Caco-2 (cell line): ENCODE measurements around the gene ACADL. TPM values are rescaled to one million over a fixed set of nuclear protein-coding genes. Genes with fewer than 3 reads are reported as not detected.

Source experiments
- BruUV-seq: library from RNA; stranded (reverse); fragments of 400-500 nt; replicated peaks from 2 replicates; lab custom pipeline; 2021; lab: Mats Ljungman, UMichigan
- CTCF ChIA-PET: fragments of 300-600 bp; sonication (Branson Sonifier 250); formaldehyde crosslinking; loops from one replicate; lab custom pipeline; 2022; ENCODE audit warnings: antibody characterized with exemption; lab: Charles Lee
- POLR2A ChIA-PET: fragments of 300-600 bp; sonication (Branson Sonifier 250); formaldehyde crosslinking; loops from one replicate; lab custom pipeline; 2022; ENCODE audit warnings: antibody characterized with exemption; lab: Charles Lee
- DNase-seq, 2 experiments: peaks; one replicate each; pipeline versions ENCODE4 v3.0.0 to v3.0.0-alpha.2; 2020 to 2022
- H3K27me3 ChIP-seq: replicated peaks from 2 replicates; pipeline ENCODE4 v1.6.0; 2011; ENCODE audit warnings: low read length; ENCODE audit not compliant: control insufficient read depth, insufficient read depth
- H3K36me3 ChIP-seq: 2 replicates; pipeline ENCODE4 v1.5.1; 2011; ENCODE audit warnings: low read length; ENCODE audit not compliant: control insufficient read depth, insufficient read depth
- H3K4me1 ChIP-seq: fragments of 250-450 bp; sonication (Bioruptor Pico); 2 replicates; pipeline ENCODE4 v1.5.1; 2020; ENCODE audit warnings: mild to moderate bottlenecking
- H3K4me3 ChIP-seq: 2 replicates; pipeline ENCODE4 v1.5.1; 2011; ENCODE audit warnings: low read depth, mild to moderate bottlenecking, control low read depth, low read length
- H3K9me3 ChIP-seq: fragments of 250-450 bp; sonication (Bioruptor Pico); 2 replicates; pipeline ENCODE4 v1.5.1; 2020; ENCODE audit warnings: mild to moderate bottlenecking, moderate library complexity
- H3K27ac Mint-ChIP-seq: one replicate; pipeline ENCODE4 v1.8.0; 2022; ENCODE audit warnings: mixed read lengths; ENCODE audit not compliant: unreplicated experiment
- H3K27me3 Mint-ChIP-seq: one replicate; pipeline ENCODE4 v1.8.0; 2022; ENCODE audit warnings: mixed read lengths; ENCODE audit not compliant: insufficient read depth, unreplicated experiment
- H3K36me3 Mint-ChIP-seq: one replicate; pipeline ENCODE4 v1.8.0; 2022; ENCODE audit warnings: mild to moderate bottlenecking, mixed read lengths; ENCODE audit not compliant: insufficient read depth, unreplicated experiment
- H3K4me1 Mint-ChIP-seq: one replicate; pipeline ENCODE4 v1.8.0; 2022; ENCODE audit warnings: low read depth, mixed read lengths; ENCODE audit not compliant: unreplicated experiment
- H3K4me3 Mint-ChIP-seq: one replicate; pipeline ENCODE4 v1.8.0; 2022; ENCODE audit warnings: mild to moderate bottlenecking, moderate library complexity, mixed read lengths; ENCODE audit not compliant: unreplicated experiment
- H3K9me3 Mint-ChIP-seq: one replicate; pipeline ENCODE4 v1.8.0; 2022; ENCODE audit warnings: mixed read lengths; ENCODE audit not compliant: unreplicated experiment
- CTCF ChIP-seq, 2 experiments: fragments of 200-600 bp in 1 of 2; IDR thresholded peaks; 1 replicate in 1 of 2; 2 replicates in 1 of 2; pipeline versions ENCODE4 v1.5.1 to v1.8.0; 2011 to 2022; ENCODE audit warnings: antibody characterized with exemption in 1 of 2, control low read depth in 1 of 2, inconsistent platforms in 1 of 2, low read depth in 1 of 2, low read length in 1 of 2, mild to moderate bottlenecking in 1 of 2, moderate library complexity in 1 of 2; ENCODE audit not compliant: insufficient read depth in 1 of 2, severe bottlenecking in 1 of 2, unreplicated experiment in 1 of 2
- intact Hi-C: fragments of 100-400 bp; cut with micrococcal nuclease; formaldehyde crosslinking; loops from one replicate; pipeline ENCODE4 v1.10.0; 2022; ENCODE audit not compliant: unreplicated experiment
- total RNA-seq: library from RNA; stranded (reverse); gene quantifications from 2 replicates; pipeline ENCODE4 v1.2.3, GENCODE V29; 2022

The ACADL gene
- total RNA-seq, 1 experiment from 2014 or later: not detected

DNA sequence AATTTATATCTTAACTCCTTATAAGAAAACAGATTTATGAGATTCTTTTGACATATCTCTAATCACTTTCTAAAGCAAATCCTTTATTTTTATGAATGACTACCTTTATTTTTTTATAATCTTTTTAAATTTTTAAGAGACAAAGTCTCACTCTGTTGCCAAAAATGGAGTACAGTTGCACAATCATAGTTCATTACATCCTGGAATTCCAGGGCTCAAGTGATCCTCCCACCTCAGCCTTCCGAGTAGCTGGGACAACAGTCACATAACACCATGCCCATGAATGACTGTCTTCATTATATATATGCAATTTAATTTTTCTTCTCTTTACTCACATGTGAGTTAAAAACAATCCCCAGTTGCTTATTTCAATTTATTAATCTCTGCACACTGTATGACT lies 21.7 kb downstream of the ACADL start:
- no peak for DNase-seq
- BruUV-seq: no TSS peak
- POLR2A ChIA-PET: no interaction called here

GRCh38 chr2:210203147-210203546 lies 22.1 kb downstream of the ACADL start:
- H3K27ac Mint-ChIP-seq: no peak overlapping the region
- peaks cover 12% of the 10 kb centered on the region for H3K27me3 Mint-ChIP-seq
- Histone ChIP-seq H3K4me3 (no peak overlapping the region), H3K36me3 (no peaks in the 10 kb centered on the region), H3K27me3 (peaks cover 1% of the 10 kb centered on the region; the same call in 1 of the 2 replicates), H3K4me1 (no peaks in the 10 kb centered on the region), H3K9me3 (no peaks in the 10 kb centered on the region)
- ChIA-PET CTCF (no interaction called here), POLR2A (no interaction called here)
- H3K4me3 Mint-ChIP-seq: no peak overlapping the region
- DNase-seq: no peak
- no peaks in the 10 kb centered on the region for H3K9me3 Mint-ChIP-seq
- no TSS peak for BruUV-seq
- intact Hi-C loops: no loop called here
- H3K36me3 Mint-ChIP-seq: no peaks in the 10 kb centered on the region
- no peak for TF ChIP-seq CTCF (IDR thresholded peaks at IDR 0.05; ENCODE audit: insufficient read depth in 1 of 2, low read depth in 1 of 2, low read length in 1 of 2, severe bottlenecking in 1 of 2, unreplicated experiment in 1 of 2)
- no peaks in the 10 kb centered on the region for H3K4me1 Mint-ChIP-seq

More for the DNA sequence above, 21.7 kb downstream of the ACADL start:
- Mint-ChIP-seq H3K9me3 (no peaks in the 10 kb centered on the region), H3K4me3 (no peak overlapping the region), H3K36me3 (no peaks in the 10 kb centered on the region), H3K27me3 (peaks cover 12% of the 10 kb centered on the region), H3K4me1 (no peaks in the 10 kb centered on the region), H3K27ac (no peak overlapping the region)
- Histone ChIP-seq H3K27me3 (peaks cover 1% of the 10 kb centered on the region; the same call in 1 of the 2 replicates), H3K36me3 (no peaks in the 10 kb centered on the region), H3K9me3 (no peaks in the 10 kb centered on the region), H3K4me3 (no peak overlapping the region), H3K4me1 (no peaks in the 10 kb centered on the region)
- intact Hi-C loops: no loop called here
- no peak for TF ChIP-seq CTCF (IDR thresholded peaks at IDR 0.05; ENCODE audit: insufficient read depth in 1 of 2, low read depth in 1 of 2, low read length in 1 of 2, severe bottlenecking in 1 of 2, unreplicated experiment in 1 of 2)
- CTCF ChIA-PET: no interaction called here

DNA sequence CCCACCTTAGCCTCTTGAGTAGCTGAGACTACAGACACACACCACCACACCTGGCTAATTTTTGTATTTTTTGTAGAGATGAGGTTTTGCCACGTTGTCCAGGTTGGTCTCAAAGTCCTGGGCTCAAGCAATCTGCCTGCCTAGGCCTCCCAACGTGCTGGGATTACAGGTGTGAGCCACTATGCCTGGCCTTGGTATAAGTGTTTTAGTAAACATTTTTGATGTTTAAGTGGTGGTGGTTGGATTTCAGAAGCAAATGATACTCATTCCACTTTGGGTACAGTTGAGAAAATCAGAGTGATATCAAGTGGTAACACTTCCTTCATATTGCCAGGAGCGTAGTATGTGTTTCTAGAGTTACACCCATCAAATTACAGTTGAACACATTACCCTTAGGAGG lies 25.4 kb downstream of the ACADL start:
- no peaks in the 10 kb centered on the region for H3K9me3 ChIP-seq
- no peak overlapping the region for H3K4me3 Mint-ChIP-seq
- no peaks in the 10 kb centered on the region for H3K36me3 ChIP-seq
- no peaks in the 10 kb centered on the region for H3K4me1 Mint-ChIP-seq
- H3K4me1 ChIP-seq: no peaks in the 10 kb centered on the region
- H3K9me3 Mint-ChIP-seq: no peaks in the 10 kb centered on the region
- BruUV-seq: no TSS peak
- no peak for TF ChIP-seq CTCF (IDR thresholded peaks at IDR 0.05; ENCODE audit: insufficient read depth in 1 of 2, low read depth in 1 of 2, low read length in 1 of 2, severe bottlenecking in 1 of 2, unreplicated experiment in 1 of 2)
- peaks cover 1% of the 10 kb centered on the region; the same call in 1 of the 2 replicates for H3K27me3 ChIP-seq
- no peak overlapping the region for H3K4me3 ChIP-seq
- ChIA-PET POLR2A (no interaction called here), CTCF (interaction anchor here (1.3 kb wide), 1 partner anchor 222 kb away, joined by 4 read pairs; no protein-coding TSS in a partner anchor)
- H3K27me3 Mint-ChIP-seq: peaks cover 5% of the 10 kb centered on the region
- intact Hi-C loops: loop anchor here (1.0 to 10.0 kb wide), 3 partner anchors 223 to 868 kb away; no protein-coding TSS in a partner anchor
- H3K36me3 Mint-ChIP-seq: no peaks in the 10 kb centered on the region
- no peak for DNase-seq
- H3K27ac Mint-ChIP-seq: no peak overlapping the region
